WTC11 (cell line): ENCODE data around the gene LTBP1. TPM values are rescaled to one million over a fixed set of nuclear protein-coding genes. Genes with fewer than 3 reads are reported as not detected.

Experiments
- ATAC-seq: fragments of 200-7000 bp; cut with Tn5 transposase; 2 replicates; pipeline ENCODE4 v1.10.0; 2021; ENCODE audit warnings: mild to moderate bottlenecking, moderate library complexity
- CTCF ChIA-PET: fragments of 300-600 bp; sonication (Branson Sonifier 250); formaldehyde crosslinking; loops from one replicate; lab custom pipeline; 2021; ENCODE audit warnings: antibody characterized with exemption; lab: Charles Lee
- POLR2A ChIA-PET: fragments of 350-600 bp; sonication (Branson Sonifier 250); formaldehyde crosslinking; loops from one replicate; lab custom pipeline; 2021; ENCODE audit warnings: antibody characterized with exemption; lab: Charles Lee
- DNase-seq: peaks from one replicate; pipeline ENCODE4 v3.0.0; 2021; ENCODE audit warnings: low spot score
- H3K27ac Mint-ChIP-seq: 2 replicates; pipeline ENCODE4 v1.8.0; 2021; ENCODE audit warnings: mixed read lengths
- H3K27me3 Mint-ChIP-seq: 2 replicates; pipeline ENCODE4 v1.8.0; 2021; ENCODE audit warnings: low read depth, mild to moderate bottlenecking, moderate library complexity, mixed read lengths
- H3K36me3 Mint-ChIP-seq: 2 replicates; pipeline ENCODE4 v1.8.0; 2021; ENCODE audit warnings: mixed read lengths
- H3K4me1 Mint-ChIP-seq: 2 replicates; pipeline ENCODE4 v1.8.0; 2022; ENCODE audit warnings: mixed read lengths
- H3K4me3 Mint-ChIP-seq: 2 replicates; pipeline ENCODE4 v1.8.0; 2021; ENCODE audit warnings: mild to moderate bottlenecking, moderate library complexity, mixed read lengths
- H3K9me3 Mint-ChIP-seq: 2 replicates; pipeline ENCODE4 v1.8.0; 2021; ENCODE audit warnings: mixed read lengths
- ARID4B ChIP-seq: sonication (generic); formaldehyde crosslinking; IDR thresholded peaks from 2 replicates; pipeline ENCODE4 v1.8.0; 2023; ENCODE audit warnings: missing genetic modification reagents, mild to moderate bottlenecking, borderline replicate concordance
- CREM ChIP-seq: sonication (generic); formaldehyde crosslinking; IDR thresholded peaks from 2 replicates; pipeline ENCODE4 v1.8.1; 2022; ENCODE audit warnings: mild to moderate bottlenecking, missing genetic modification reagents, moderate library complexity
- ESRRA ChIP-seq: sonication (generic); formaldehyde crosslinking; IDR thresholded peaks from 2 replicates; pipeline ENCODE4 v1.8.1; 2022; ENCODE audit warnings: mild to moderate bottlenecking, missing genetic modification reagents, borderline replicate concordance
- FOXP1 ChIP-seq: sonication (generic); formaldehyde crosslinking; IDR thresholded peaks from 2 replicates; pipeline ENCODE4 v1.8.0; 2022; ENCODE audit warnings: missing genetic modification reagents, mild to moderate bottlenecking, moderate library complexity, borderline replicate concordance
- GABPB1 ChIP-seq: sonication (generic); formaldehyde crosslinking; IDR thresholded peaks from 2 replicates; pipeline ENCODE4 v1.8.1; 2023; ENCODE audit warnings: mild to moderate bottlenecking, missing genetic modification reagents
- HMGA2 ChIP-seq: fragments of 250-450 bp; sonication (Bioruptor Pico); IDR thresholded peaks from 2 replicates; pipeline ENCODE4 v1.4.0; 2021; ENCODE audit warnings: mild to moderate bottlenecking, moderate library complexity
- JAZF1 ChIP-seq: fragments of 250-450 bp; sonication (Bioruptor Pico); IDR thresholded peaks from 2 replicates; pipeline ENCODE4 v1.9.0; 2021; ENCODE audit warnings: moderate library complexity, mild to moderate bottlenecking, inconsistent platforms
- JUN ChIP-seq: sonication (generic); formaldehyde crosslinking; IDR thresholded peaks from 2 replicates; pipeline ENCODE4 v1.8.0; 2023; ENCODE audit warnings: mild to moderate bottlenecking, missing genetic modification reagents
- MAX ChIP-seq: sonication (generic); formaldehyde crosslinking; IDR thresholded peaks from 2 replicates; pipeline ENCODE4 v1.8.0; 2022; ENCODE audit warnings: mild to moderate bottlenecking, missing genetic modification reagents
- NR3C1 ChIP-seq: sonication (generic); formaldehyde crosslinking; conservative IDR thresholded peaks from 2 replicates; pipeline ENCODE4 v1.8.1; 2023; ENCODE audit warnings: low read depth, mild to moderate bottlenecking, missing genetic modification reagents
- RELA ChIP-seq: sonication (generic); formaldehyde crosslinking; IDR thresholded peaks from 2 replicates; pipeline ENCODE4 v1.8.1; 2022; ENCODE audit warnings: missing genetic modification reagents, mild to moderate bottlenecking, borderline replicate concordance
- SMAD3 ChIP-seq: sonication (generic); formaldehyde crosslinking; IDR thresholded peaks from 2 replicates; pipeline ENCODE4 v1.8.0; 2022; ENCODE audit warnings: missing genetic modification reagents, mild to moderate bottlenecking, borderline replicate concordance
- TCF7 ChIP-seq: sonication (generic); formaldehyde crosslinking; IDR thresholded peaks from 2 replicates; pipeline ENCODE4 v1.8.0; 2022; ENCODE audit warnings: mild to moderate bottlenecking, low read depth, missing genetic modification reagents, moderate library complexity
- USF2 ChIP-seq: sonication (generic); formaldehyde crosslinking; IDR thresholded peaks from 2 replicates; pipeline ENCODE4 v1.8.1; 2023; ENCODE audit warnings: mild to moderate bottlenecking, missing genetic modification reagents, moderate library complexity
- ZNF121 ChIP-seq: sonication (generic); formaldehyde crosslinking; IDR thresholded peaks from 2 replicates; pipeline ENCODE4 v1.8.0; 2023; ENCODE audit warnings: missing genetic modification reagents
- ZNF138 ChIP-seq: sonication (generic); formaldehyde crosslinking; conservative IDR thresholded peaks from 2 replicates; pipeline ENCODE4 v1.8.1; 2022; ENCODE audit warnings: mild to moderate bottlenecking, moderate library complexity, missing genetic modification reagents
- ZNF232 ChIP-seq: sonication (generic); formaldehyde crosslinking; IDR thresholded peaks from 2 replicates; pipeline ENCODE4 v1.8.0; 2022; ENCODE audit warnings: mild to moderate bottlenecking, missing genetic modification reagents
- ZNF263 ChIP-seq: sonication (generic); formaldehyde crosslinking; IDR thresholded peaks from 2 replicates; pipeline ENCODE4 v1.8.1; 2022; ENCODE audit warnings: low read depth, mild to moderate bottlenecking, moderate library complexity, missing genetic modification reagents
- total RNA-seq: library from RNA; stranded (reverse); gene quantifications from 3 replicates; pipeline ENCODE4 v1.2.3, GENCODE V29; 2021
- TF ChIP-seq, protein P1 (sequence below): sonication (generic); formaldehyde crosslinking; IDR thresholded peaks from 2 replicates; pipeline ENCODE4 v1.8.1; 2023; ENCODE audit warnings: mild to moderate bottlenecking, missing genetic modification reagents
- TF ChIP-seq, protein P2 (sequence below): sonication (generic); formaldehyde crosslinking; IDR thresholded peaks from 2 replicates; pipeline ENCODE4 v1.8.1; 2022; ENCODE audit warnings: low read depth, mild to moderate bottlenecking, moderate library complexity, missing genetic modification reagents, borderline replicate concordance
- TF ChIP-seq, protein P3 (sequence below): sonication (generic); formaldehyde crosslinking; conservative IDR thresholded peaks from 2 replicates; pipeline ENCODE4 v1.8.1; 2022; ENCODE audit warnings: mild to moderate bottlenecking, missing genetic modification reagents
- TF ChIP-seq, protein P4 (sequence below): sonication (generic); formaldehyde crosslinking; IDR thresholded peaks from 2 replicates; pipeline ENCODE4 v1.8.1; 2023; ENCODE audit warnings: mild to moderate bottlenecking, moderate library complexity, missing genetic modification reagents

Gene LTBP1
- total RNA-seq, 1 experiment from 2014 or later, result 33.6 TPM

GRCh38 chr2:33123216-33123615, 176.5 kb downstream of the LTBP1 start (continued):
- no peak for TF ChIP-seq ARID4B (CRISPR knock-in tag)
- TF ChIP-seq ZNF263 (CRISPR knock-in tag), result no peak
- TF ChIP-seq, all 79 proteins: peak for 0

DNA sequence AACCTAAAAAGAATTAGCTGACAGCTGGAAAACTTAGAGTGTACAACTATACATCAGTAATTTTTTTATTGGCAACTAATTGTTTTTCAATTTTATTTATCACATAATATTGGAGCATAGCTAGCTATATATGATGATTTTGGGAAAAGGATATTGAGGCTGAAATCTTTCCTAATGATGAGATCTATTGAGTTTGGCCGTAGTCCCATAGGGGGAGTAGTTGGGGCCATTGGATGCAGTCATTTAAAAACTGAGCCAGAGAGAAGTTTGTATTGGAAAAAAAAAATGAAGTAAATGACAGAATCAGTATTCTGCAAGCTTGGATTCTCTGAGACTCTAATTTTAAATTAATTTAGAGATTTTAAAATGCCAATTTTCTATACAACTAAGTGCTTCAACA, 179.8 kb downstream of the LTBP1 start:
- DNase-seq, result no peak
- no peak for ATAC-seq
- POLR2A ChIA-PET, result interaction anchor here (0.6 kb wide), 1 partner anchor 51 kb away, joined by 3 read pairs; no protein-coding TSS in a partner anchor

GRCh38 chr2:33126958-33127357, 180.2 kb downstream of the LTBP1 start:
- ChIA-PET POLR2A (interaction anchor here (0.6 kb wide), 1 partner anchor 52 kb away, joined by 3 read pairs; no protein-coding TSS in a partner anchor), CTCF (interaction anchor here (0.9 to 1.3 kb wide), 4 partner anchors 14 to 147 kb away, joined by 3 to 4 read pairs (median 3); no protein-coding TSS in a partner anchor)
- H3K27me3 Mint-ChIP-seq, result no peaks in the 10 kb centered on the region
- no peaks in the 10 kb centered on the region for H3K9me3 Mint-ChIP-seq
- H3K4me3 Mint-ChIP-seq, result no peak overlapping the region
- H3K36me3 Mint-ChIP-seq, result no peaks in the 10 kb centered on the region
- no peak for DNase-seq
- H3K27ac Mint-ChIP-seq, result no peak overlapping the region
- ATAC-seq, result no peak
- no peaks in the 10 kb centered on the region for H3K4me1 Mint-ChIP-seq
- TF ChIP-seq CREM (CRISPR knock-in tag) (no peak), ZNF232 (no peak), JUN (CRISPR knock-in tag) (no peak), SMAD3 (no peak), NR3C1 (CRISPR knock-in tag) (no peak), ZNF121 (CRISPR knock-in tag) (no peak), GABPB1 (no peak)
- TF ChIP-seq, protein P1, sequence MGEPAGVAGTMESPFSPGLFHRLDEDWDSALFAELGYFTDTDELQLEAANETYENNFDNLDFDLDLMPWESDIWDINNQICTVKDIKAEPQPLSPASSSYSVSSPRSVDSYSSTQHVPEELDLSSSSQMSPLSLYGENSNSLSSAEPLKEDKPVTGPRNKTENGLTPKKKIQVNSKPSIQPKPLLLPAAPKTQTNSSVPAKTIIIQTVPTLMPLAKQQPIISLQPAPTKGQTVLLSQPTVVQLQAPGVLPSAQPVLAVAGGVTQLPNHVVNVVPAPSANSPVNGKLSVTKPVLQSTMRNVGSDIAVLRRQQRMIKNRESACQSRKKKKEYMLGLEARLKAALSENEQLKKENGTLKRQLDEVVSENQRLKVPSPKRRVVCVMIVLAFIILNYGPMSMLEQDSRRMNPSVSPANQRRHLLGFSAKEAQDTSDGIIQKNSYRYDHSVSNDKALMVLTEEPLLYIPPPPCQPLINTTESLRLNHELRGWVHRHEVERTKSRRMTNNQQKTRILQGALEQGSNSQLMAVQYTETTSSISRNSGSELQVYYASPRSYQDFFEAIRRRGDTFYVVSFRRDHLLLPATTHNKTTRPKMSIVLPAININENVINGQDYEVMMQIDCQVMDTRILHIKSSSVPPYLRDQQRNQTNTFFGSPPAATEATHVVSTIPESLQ (CRISPR knock-in tag), result no peak
- TF ChIP-seq, protein P2, sequence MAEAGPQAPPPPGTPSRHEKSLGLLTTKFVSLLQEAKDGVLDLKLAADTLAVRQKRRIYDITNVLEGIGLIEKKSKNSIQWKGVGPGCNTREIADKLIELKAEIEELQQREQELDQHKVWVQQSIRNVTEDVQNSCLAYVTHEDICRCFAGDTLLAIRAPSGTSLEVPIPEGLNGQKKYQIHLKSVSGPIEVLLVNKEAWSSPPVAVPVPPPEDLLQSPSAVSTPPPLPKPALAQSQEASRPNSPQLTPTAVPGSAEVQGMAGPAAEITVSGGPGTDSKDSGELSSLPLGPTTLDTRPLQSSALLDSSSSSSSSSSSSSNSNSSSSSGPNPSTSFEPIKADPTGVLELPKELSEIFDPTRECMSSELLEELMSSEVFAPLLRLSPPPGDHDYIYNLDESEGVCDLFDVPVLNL (CRISPR knock-in tag), result no peak
- TF ChIP-seq, protein P3, sequence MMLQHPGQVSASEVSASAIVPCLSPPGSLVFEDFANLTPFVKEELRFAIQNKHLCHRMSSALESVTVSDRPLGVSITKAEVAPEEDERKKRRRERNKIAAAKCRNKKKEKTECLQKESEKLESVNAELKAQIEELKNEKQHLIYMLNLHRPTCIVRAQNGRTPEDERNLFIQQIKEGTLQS (CRISPR knock-in tag), result no peak

More for the DNA sequence above, 179.8 kb downstream of the LTBP1 start:
- no peaks in the 10 kb centered on the region for H3K27me3 Mint-ChIP-seq
- H3K36me3 Mint-ChIP-seq, result no peaks in the 10 kb centered on the region
- CTCF ChIA-PET, result interaction anchor here (0.9 to 1.3 kb wide), 4 partner anchors 14 to 147 kb away, joined by 3 to 4 read pairs (median 3); no protein-coding TSS in a partner anchor
- H3K4me3 Mint-ChIP-seq, result no peak overlapping the region
- TF ChIP-seq, protein P2 (CRISPR knock-in tag), result no peak
- TF ChIP-seq ESRRA (CRISPR knock-in tag) (no peak), ZNF138 (no peak), USF2 (no peak), HMGA2 (CRISPR knock-in tag) (no peak), JAZF1 (CRISPR knock-in tag) (no peak), MAX (CRISPR knock-in tag) (no peak), TCF7 (no peak), GABPB1 (no peak), RELA (no peak), FOXP1 (no peak)
- TF ChIP-seq, protein P4, sequence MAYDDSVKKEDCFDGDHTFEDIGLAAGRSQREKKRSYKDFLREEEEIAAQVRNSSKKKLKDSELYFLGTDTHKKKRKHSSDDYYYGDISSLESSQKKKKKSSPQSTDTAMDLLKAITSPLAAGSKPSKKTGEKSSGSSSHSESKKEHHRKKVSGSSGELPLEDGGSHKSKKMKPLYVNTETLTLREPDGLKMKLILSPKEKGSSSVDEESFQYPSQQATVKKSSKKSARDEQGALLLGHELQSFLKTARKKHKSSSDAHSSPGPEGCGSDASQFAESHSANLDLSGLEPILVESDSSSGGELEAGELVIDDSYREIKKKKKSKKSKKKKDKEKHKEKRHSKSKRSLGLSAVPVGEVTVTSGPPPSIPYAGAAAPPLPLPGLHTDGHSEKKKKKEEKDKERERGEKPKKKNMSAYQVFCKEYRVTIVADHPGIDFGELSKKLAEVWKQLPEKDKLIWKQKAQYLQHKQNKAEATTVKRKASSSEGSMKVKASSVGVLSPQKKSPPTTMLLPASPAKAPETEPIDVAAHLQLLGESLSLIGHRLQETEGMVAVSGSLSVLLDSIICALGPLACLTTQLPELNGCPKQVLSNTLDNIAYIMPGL (CRISPR knock-in tag), result no peak
- H3K4me1 Mint-ChIP-seq, result no peaks in the 10 kb centered on the region
- no peaks in the 10 kb centered on the region for H3K9me3 Mint-ChIP-seq
- no peak overlapping the region for H3K27ac Mint-ChIP-seq
